Adrenal gland (tissue), 12 donors: ENCODE measurements around the gene CDK11A. TPM values are rescaled to one million over a fixed set of nuclear protein-coding genes. Genes with fewer than 3 reads are reported as not detected.
A peak's percentile ranks its signal among the peaks of the same experiment; 100 is the strongest.
"Not testable (repeated sequence)": the region's sequence is repeated elsewhere in the genome, so short reads cannot be mapped to it uniquely, and the experiment has no call there.

Experiments used
- DNase-seq, 7 donors: peaks; one replicate each; pipeline ENCODE4 v3.0.0-alpha.2; 2019 to 2020
- H3K27ac ChIP-seq, 5 donors: fragments of 200-600 bp; sonication (generic) in 4 of 5; 1 replicate in 3 of 5; 2 replicates in 2 of 5; pipeline versions ENCODE4 v1.5.1 to v1.8.0; 2016 to 2020; ENCODE audit warnings: mild to moderate bottlenecking in 1 of 5
- H3K27me3 ChIP-seq: fragments of 200-600 bp; 2 replicates; pipeline ENCODE4 v1.8.0; 2021
- H3K36me3 ChIP-seq, 2 donors: fragments of 200-600 bp; replicated peaks in 1 of 2; 1 replicate in 1 of 2; 2 replicates in 1 of 2; pipeline versions ENCODE4 v1.5.1 to v1.8.0; 2018 to 2022
- H3K4me1 ChIP-seq, 2 donors: fragments of 200-600 bp; replicated peaks in 1 of 2; 1 replicate in 1 of 2; 2 replicates in 1 of 2; pipeline versions ENCODE4 v1.5.1 to v1.8.0; 2018 to 2021
- H3K4me3 ChIP-seq, 4 donors: fragments of 200-600 bp; sonication (generic) in 3 of 4; one replicate each; pipeline ENCODE4 v1.5.1; 2016 to 2018
- H3K9me3 ChIP-seq, 3 donors: fragments of 200-600 bp; sonication (generic) in 1 of 3; replicated peaks in 1 of 3; 1 replicate in 2 of 3; 2 replicates in 1 of 3; pipeline versions ENCODE4 v1.5.1 to v1.8.0; 2016 to 2021
- POLR2A ChIP-seq, 2 donors: fragments of 450-650 bp; IDR thresholded peaks; one replicate each; pipeline ENCODE4 v1.6.1; 2017; ENCODE audit warnings: antibody characterized with exemption in 2 of 2, mild to moderate bottlenecking in 2 of 2, moderate library complexity in 1 of 2
- WGBS, 4 donors: extraction: QIAGEN DNeasy Blood & Tissue Kit in 2 of 4; methylation state at CpG; one replicate each; pipeline versions ENCODE4 v1.1.5 to v1.1.7; 2013 to 2017; 5-methylcytosine and 5-hydroxymethylcytosine counted together
- intact Hi-C, 2 donors: fragments of 100-400 bp; cut with DNase I; formaldehyde crosslinking; loops; one replicate each; pipeline versions ENCODE4 v1.14.1 to v1.15.0; 2022 to 2023
- polyA plus RNA-seq, 3 donors: library from polyadenylated mRNA; stranded (reverse); fragments of 200-250 nt in 2 of 3; fragments of 350-450 nt in 1 of 3; fragmentation: Illumina TruSeq in 1 of 3; extraction: RNeasy Lipid Tissue Mini Kit (QIAGEN cat#74804) in 1 of 3; gene quantifications; one replicate each; pipeline ENCODE4 v1.2.3, GENCODE V29; 2013 to 2014
- total RNA-seq, 9 donors: library from RNA; depleted of rRNA in 4 of 9; stranded (reverse); fragments of >200 nt in 4 of 9; fragments of 120-200 nt in 1 of 9; fragmentation: NEBNext Ultra II Directional in 1 of 9; extraction: Animal tissue kit (Norgen Biotek cat#: 25700) in 1 of 9; gene quantifications; one replicate each; pipeline versions ENCODE4 v1.1.0 to v1.2.4, GENCODE V29; 2013 to 2023
- TF ChIP-seq, protein P1 (sequence below), 6 experiments: fragments of 450-650 bp in 4 of 6; fragments of 200-600 bp in 2 of 6; sonication (generic) in 1 of 6; IDR thresholded peaks; 1 replicate in 5 of 6; 2 replicates in 1 of 6; pipeline versions ENCODE4 v1.5.1 to v1.8.0; 2016 to 2021; ENCODE audit warnings: antibody characterized with exemption in 6 of 6, mild to moderate bottlenecking in 2 of 6, moderate library complexity in 1 of 6
- donor health status: healthy with polysubstance abuse.
- donor health status: Bipolar disorder and iron deficiency.
- donor health status: DM: yes; HTN: yes; CAD: no.
- donor health status: DM: no; HTN: no; CAD: no.
- donor health status: DM: no; HTN: no; CAD: no.
- donor health status: DM: yes; HTN: yes; CAD: no.

The CDK11A gene
- total and polyA plus RNA-seq, 12 donors, result 2.1 to 302 (median 25.7) TPM

DNA sequence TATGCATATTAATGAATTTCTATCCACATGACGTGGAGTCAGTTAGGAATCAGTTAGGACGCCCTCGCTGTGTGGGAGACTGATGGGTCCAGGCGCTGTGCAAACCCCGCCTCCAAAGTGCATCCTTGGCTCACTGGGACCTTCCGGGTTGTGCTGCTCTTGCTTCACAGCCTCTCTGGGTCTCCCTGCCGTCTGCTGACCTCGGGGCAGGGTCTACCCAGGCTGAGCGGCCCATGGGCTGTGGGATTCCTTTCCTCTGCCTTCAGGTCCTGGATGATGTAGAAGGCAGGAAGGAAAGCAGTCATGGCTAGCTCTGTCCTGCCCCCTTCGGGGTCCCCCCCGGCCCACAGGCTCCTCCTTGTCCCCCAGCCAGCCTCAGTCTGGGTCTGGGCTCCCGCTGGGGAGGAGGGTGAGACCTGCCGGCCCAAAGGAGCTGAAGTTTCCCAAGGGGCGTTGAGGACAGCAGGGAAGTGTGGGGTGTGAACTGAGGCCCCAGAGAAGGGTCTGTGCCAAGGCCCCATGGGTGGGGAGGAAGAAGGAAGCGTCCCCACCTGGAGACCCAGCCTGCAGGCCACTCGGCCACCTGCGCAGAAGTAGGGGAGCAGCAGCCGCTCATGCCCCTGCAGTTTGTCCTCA, 24.6 kb upstream of the CDK11A start:
- intact Hi-C loops, result no loop called here
- peak in 1 of 7 donors; percentile 29 for DNase-seq
- no peak overlapping the region for H3K4me3 ChIP-seq

GRCh38 chr1:1746566-1746909, 22.4 kb upstream of the CDK11A start:
- peak overlapping the region in 1 of 4 donors; percentile 70 for H3K4me3 ChIP-seq
- H3K27ac ChIP-seq, result peak overlapping the region in 3 of 5 donors; percentile 88 to 94 (median 93)
- H3K9me3 ChIP-seq, H3K4me1 ChIP-seq, H3K27me3 ChIP-seq, DNase-seq, intact Hi-C loops, H3K36me3 ChIP-seq: not testable (repeated sequence)
- no CpG with 5 or more reads among the region's 35 CpGs for WGBS, 4 donors

More for the DNA sequence above, 24.6 kb upstream of the CDK11A start:
- WGBS, 4 donors, result 65 to 75% (median 69%) methylated on average over 11 to 18 of the region's 18 CpGs
- Histone ChIP-seq H3K36me3 (peaks cover 0 to 12% of the 10 kb centered on the region in 2 donors), H3K4me1 (no peaks in the 10 kb centered on the region), H3K27ac (no peak overlapping the region), H3K9me3 (no peaks in the 10 kb centered on the region), H3K27me3 (no peaks in the 10 kb centered on the region)
- TF ChIP-seq POLR2A (IDR thresholded peaks at IDR 0.05), result no peak
- TF ChIP-seq, protein P1, sequence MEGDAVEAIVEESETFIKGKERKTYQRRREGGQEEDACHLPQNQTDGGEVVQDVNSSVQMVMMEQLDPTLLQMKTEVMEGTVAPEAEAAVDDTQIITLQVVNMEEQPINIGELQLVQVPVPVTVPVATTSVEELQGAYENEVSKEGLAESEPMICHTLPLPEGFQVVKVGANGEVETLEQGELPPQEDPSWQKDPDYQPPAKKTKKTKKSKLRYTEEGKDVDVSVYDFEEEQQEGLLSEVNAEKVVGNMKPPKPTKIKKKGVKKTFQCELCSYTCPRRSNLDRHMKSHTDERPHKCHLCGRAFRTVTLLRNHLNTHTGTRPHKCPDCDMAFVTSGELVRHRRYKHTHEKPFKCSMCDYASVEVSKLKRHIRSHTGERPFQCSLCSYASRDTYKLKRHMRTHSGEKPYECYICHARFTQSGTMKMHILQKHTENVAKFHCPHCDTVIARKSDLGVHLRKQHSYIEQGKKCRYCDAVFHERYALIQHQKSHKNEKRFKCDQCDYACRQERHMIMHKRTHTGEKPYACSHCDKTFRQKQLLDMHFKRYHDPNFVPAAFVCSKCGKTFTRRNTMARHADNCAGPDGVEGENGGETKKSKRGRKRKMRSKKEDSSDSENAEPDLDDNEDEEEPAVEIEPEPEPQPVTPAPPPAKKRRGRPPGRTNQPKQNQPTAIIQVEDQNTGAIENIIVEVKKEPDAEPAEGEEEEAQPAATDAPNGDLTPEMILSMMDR (IDR thresholded peaks at IDR 0.05), result no peak

DNA sequence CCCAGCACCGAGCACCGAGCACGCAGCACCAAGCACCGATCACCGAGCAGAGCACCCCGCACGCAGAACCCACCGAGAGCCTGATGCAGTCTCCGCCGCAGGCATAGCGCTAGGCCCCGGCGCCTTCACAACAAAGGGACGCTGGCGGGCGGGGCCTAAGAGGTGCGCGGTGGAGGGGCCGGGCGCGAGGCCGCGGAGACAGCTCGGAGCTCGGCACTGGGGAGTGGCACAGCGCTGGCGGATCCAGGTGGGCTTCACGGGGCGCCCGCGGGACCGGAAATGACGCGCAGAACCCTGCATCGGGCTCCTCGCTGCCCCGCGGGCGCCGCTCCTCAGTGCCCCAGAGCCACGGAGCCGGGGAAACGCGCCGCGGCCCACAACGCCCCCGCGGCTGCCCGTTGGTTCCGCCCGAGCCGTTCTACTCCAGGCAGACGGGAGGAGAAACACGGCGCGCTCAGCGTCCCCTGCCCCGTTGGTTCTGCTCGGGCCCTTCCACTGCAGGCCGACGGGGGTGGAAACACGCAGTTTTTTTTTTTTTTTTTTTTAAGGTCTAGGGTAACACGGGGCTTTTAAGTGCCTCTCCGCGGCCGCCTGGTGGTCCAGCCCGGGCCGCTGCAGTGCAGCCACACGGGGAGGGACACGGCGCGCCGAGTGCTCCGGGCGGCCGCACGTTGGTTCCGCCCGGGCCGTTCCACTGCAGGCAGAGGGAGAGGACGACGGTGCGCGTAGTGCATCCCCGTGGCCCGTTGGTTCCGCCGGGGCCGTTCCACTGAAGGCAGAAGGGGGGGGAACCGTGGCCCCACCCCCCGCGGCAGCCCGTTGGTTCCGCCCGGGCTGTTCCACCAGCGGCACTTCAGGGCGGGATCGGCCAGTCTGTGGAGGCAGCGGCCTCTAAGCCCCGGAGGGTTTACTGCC, 21.8 kb upstream of the CDK11A start:
- TF ChIP-seq, protein P1 (IDR thresholded peaks at IDR 0.05), result peak in 3 of 6 experiments; percentile 20 to 71 (median 52)
- TF ChIP-seq POLR2A (IDR thresholded peaks at IDR 0.05), result peak; percentile 37 to 38
- 0 to 1% (median 0%) methylated on average over 34 to 59 of the region's 101 CpGs; no CpG with 5 or more reads in 1 of the 4 donors for WGBS, 4 donors
- H3K4me1 ChIP-seq, H3K36me3 ChIP-seq, H3K27me3 ChIP-seq, intact Hi-C loops, H3K9me3 ChIP-seq: not testable (repeated sequence)
- H3K4me3 ChIP-seq, result peak overlapping the region in 2 of 4 donors; percentile 40 to 70
- peak overlapping the region in 3 of 5 donors; percentile 88 to 94 (median 93) for H3K27ac ChIP-seq
- peak; percentile 51 to 91 (median 80) for DNase-seq

- H3K9me3 ChIP-seq, H3K27ac ChIP-seq, H3K4me3 ChIP-seq, H3K27me3 ChIP-seq, intact Hi-C loops, DNase-seq, H3K36me3 ChIP-seq, H3K4me1 ChIP-seq: not testable (repeated sequence)
- WGBS, 4 donors, result 88 to 98% (median 94%) methylated on average over 8 to 11 of the region's 11 CpGs
These were observed 18.4 kb upstream of the CDK11A start for GRCh38 chr1:1742529-1742928.

DNA sequence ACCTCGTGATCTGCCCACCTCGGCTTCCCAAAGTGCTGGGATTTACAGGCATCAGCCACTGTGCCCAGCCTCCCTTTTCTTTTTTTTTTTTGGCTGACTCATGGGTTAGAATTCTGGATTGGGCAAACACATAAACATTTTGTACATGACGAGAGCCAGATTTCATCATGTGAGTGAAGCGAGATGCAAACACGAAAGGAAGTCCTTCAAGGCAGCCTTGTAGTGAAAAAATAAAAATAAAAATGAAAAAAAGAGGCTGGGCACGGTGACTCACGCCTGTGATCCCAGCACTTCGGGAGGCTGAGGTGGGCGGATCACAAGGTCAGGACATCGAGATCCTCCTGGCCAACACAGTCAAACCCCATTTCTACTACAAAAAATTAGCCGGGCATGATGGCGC, 16.9 kb upstream of the CDK11A start:
- peak overlapping the region; percentile 57 to 86 (median 81) for H3K27ac ChIP-seq
- peak in 6 of 7 donors; percentile 78 to 88 (median 84) for DNase-seq
- H3K27me3 ChIP-seq, H3K4me1 ChIP-seq, H3K4me3 ChIP-seq, intact Hi-C loops, H3K36me3 ChIP-seq, H3K9me3 ChIP-seq: not testable (repeated sequence)
- WGBS, 4 donors, result 41 to 46% (median 44%) methylated on average over 10 to 12 of the region's 12 CpGs

DNA sequence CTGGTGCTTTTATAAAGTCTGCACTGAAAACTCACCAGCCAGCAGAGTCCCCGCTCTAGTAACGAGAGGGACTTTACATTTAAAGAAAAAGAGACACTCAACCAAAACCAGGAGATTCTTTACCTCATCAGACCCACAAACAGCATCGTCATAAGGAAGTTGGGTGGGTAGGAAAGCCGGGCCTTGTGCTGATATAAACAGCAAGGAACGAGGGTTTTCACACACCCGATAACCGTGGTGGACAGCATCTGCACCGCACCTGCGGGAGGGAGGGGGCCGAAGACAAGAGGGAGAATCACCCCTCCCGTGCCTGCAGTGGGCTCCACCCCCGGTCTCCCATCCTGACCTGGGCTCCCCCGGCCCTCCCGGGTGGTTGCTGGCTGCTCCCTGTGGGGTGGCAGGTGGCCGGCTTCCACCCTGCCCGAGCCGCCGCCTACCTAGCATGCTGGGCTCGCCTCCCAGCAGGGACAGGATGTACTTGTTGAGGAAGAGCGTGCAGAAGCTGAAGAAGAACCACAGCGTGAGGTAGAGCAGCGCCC, 14.7 kb upstream of the CDK11A start:
- H3K27ac ChIP-seq, H3K4me3 ChIP-seq, intact Hi-C loops, H3K9me3 ChIP-seq, H3K36me3 ChIP-seq, H3K4me1 ChIP-seq, H3K27me3 ChIP-seq: not testable (repeated sequence)
- 78 to 88% methylated on average over 11 to 12 of the region's 22 CpGs; no CpG with 5 or more reads in 2 of the 4 donors for WGBS, 4 donors
- peak in 1 of 7 donors; percentile 37 for DNase-seq

DNA sequence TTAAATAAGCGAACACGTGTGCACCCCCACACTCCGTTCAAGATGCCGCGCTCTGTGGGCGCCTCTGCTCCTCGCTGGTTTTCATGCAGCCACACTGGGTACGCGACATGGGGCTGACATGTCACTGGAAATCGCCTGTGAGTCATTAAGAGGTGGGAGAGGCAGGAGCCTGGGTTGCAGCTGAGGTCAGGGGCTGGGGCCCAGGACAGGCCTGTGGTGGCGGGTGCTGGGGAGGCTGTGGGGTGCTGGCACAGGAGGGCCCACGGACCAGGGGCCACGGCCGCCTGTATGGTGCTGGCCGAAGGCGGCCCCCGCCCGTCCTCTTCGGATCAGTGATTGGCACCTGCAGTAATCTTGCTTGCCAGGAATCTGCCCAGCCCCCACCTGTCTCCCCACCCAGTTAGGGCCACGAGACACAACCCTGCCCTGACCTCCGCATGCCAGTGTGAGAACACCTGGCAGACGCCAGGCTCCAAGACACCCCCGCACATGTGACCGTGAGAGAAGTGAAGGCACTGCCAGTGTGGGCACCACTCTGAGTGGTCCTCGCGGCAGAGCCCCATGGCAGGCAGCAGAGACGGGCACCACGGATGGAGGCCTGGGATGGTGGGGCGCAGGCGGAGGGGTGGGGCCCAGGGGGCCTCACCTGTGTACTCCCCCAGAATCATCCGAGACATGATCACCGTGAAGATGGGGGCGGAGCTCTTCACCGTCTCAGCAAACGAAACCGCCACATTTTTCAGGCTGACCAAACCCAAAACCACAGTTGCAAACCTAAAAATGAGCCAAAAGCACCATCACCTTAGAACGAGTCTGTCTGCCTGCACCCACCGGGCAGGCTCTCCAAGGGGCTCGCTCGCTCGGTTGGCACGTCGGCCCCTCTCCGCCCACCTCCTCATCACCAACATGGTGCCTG, 13.8 kb upstream of the CDK11A start:
- H3K4me1 ChIP-seq, intact Hi-C loops, H3K4me3 ChIP-seq, H3K27ac ChIP-seq, H3K27me3 ChIP-seq, H3K9me3 ChIP-seq: not testable (repeated sequence)
- DNase-seq, result peak in 3 of 7 donors; percentile 19 to 49 (median 30)
- 94 to 98% (median 95%) methylated on average over 13 to 32 of the region's 44 CpGs for WGBS, 4 donors
- H3K36me3 ChIP-seq, result peaks cover 0 to 15% of the 10 kb centered on the region in 2 donors
